GM23338 (cell line): ENCODE results near the gene MAPK8IP3. TPM values are rescaled to one million over a fixed set of nuclear protein-coding genes. Genes with fewer than 3 reads are reported as not detected.

Source experiments
- ATAC-seq: fragments of 200-7000 bp; cut with Tn5 transposase; 3 replicates; pipeline ENCODE4 v1.9.1; 2020
- DNase-seq: peaks from one replicate; pipeline ENCODE4 v3.0.0-alpha.2; 2015; ENCODE audit warnings: low spot score
- H2AFZ ChIP-seq: fragments of 200-600 bp; sonication (generic); 2 replicates; pipeline ENCODE4 v1.8.0; 2016; ENCODE audit warnings: antibody characterized with exemption, mild to moderate bottlenecking, moderate library complexity
- H3F3A ChIP-seq: fragments of 200-600 bp; sonication (generic); replicated peaks from 2 replicates; pipeline ENCODE4 v1.8.0; 2017; ENCODE audit warnings: antibody characterized with exemption, mixed run types, low read depth
- H3K27ac ChIP-seq: fragments of 200-600 bp; sonication (generic); 2 replicates; pipeline ENCODE4 v1.6.1; 2016; ENCODE audit warnings: low read depth
- H3K27me3 ChIP-seq: fragments of 200-600 bp; sonication (generic); 2 replicates; pipeline ENCODE4 v1.8.0; 2016; ENCODE audit warnings: mild to moderate bottlenecking, mixed run types, moderate library complexity; ENCODE audit not compliant: insufficient read depth
- H3K36me3 ChIP-seq: fragments of 200-600 bp; sonication (generic); 2 replicates; pipeline ENCODE4 v1.8.0; 2016; ENCODE audit warnings: mild to moderate bottlenecking; ENCODE audit not compliant: insufficient read depth
- H3K4me1 ChIP-seq: fragments of 200-600 bp; sonication (generic); 2 replicates; pipeline ENCODE4 v1.8.0; 2016; ENCODE audit warnings: mild to moderate bottlenecking, moderate library complexity; ENCODE audit not compliant: insufficient read depth
- H3K4me2 ChIP-seq: fragments of 200-600 bp; sonication (generic); 2 replicates; pipeline ENCODE4 v1.7.1; 2017; ENCODE audit warnings: mixed run types
- H3K4me3 ChIP-seq: fragments of 200-600 bp; sonication (generic); 2 replicates; pipeline ENCODE4 v1.6.1; 2016; ENCODE audit warnings: mixed run types
- H3K79me2 ChIP-seq: fragments of 200-600 bp; sonication (generic); replicated peaks from 2 replicates; pipeline ENCODE4 v1.8.0; 2017; ENCODE audit warnings: mild to moderate bottlenecking; ENCODE audit not compliant: insufficient read depth
- H3K9me2 ChIP-seq: fragments of 200-600 bp; sonication (generic); 2 replicates; pipeline ENCODE4 v1.8.0; 2017; ENCODE audit not compliant: insufficient read depth
- H4K20me1 ChIP-seq: fragments of 200-600 bp; sonication (generic); replicated peaks from 2 replicates; pipeline ENCODE4 v1.8.0; 2017; ENCODE audit warnings: mild to moderate bottlenecking; ENCODE audit not compliant: insufficient read depth
- H3K27ac Mint-ChIP-seq: 2 replicates; pipeline ENCODE4 v1.8.0; 2020; ENCODE audit warnings: inconsistent platforms, mild to moderate bottlenecking, moderate library complexity, mixed read lengths
- H3K27me3 Mint-ChIP-seq: 3 replicates; pipeline ENCODE4 v1.8.0; 2022; ENCODE audit warnings: low read depth, mild to moderate bottlenecking, moderate library complexity, mixed read lengths, inconsistent platforms; ENCODE audit not compliant: insufficient read depth, poor library complexity
- H3K36me3 Mint-ChIP-seq: 3 replicates; pipeline ENCODE4 v1.8.0; 2021; ENCODE audit warnings: low read depth, mild to moderate bottlenecking, inconsistent platforms, moderate library complexity, mixed read lengths
- H3K4me1 Mint-ChIP-seq: 3 replicates; pipeline ENCODE4 v1.8.0; 2020; ENCODE audit warnings: mild to moderate bottlenecking, inconsistent platforms, mixed read lengths
- H3K4me3 Mint-ChIP-seq: 3 replicates; pipeline ENCODE4 v1.8.0; 2021; ENCODE audit warnings: moderate library complexity, mild to moderate bottlenecking, inconsistent platforms, mixed read lengths
- H3K9me3 Mint-ChIP-seq: 3 replicates; pipeline ENCODE4 v1.8.0; 2020; ENCODE audit warnings: moderate library complexity, mild to moderate bottlenecking, inconsistent platforms, mixed read lengths
- CREB1 ChIP-seq: fragments of 250-450 bp; sonication (Bioruptor Pico); IDR thresholded peaks from 2 replicates; pipeline ENCODE4 v1.5.0; 2020; ENCODE audit warnings: low read depth, mild to moderate bottlenecking, moderate library complexity
- EZH2 ChIP-seq: fragments of 200-600 bp; sonication (generic); IDR thresholded peaks from one replicate; pipeline ENCODE4 v1.8.0; 2017; ENCODE audit warnings: antibody characterized with exemption, mild to moderate bottlenecking, low read depth; ENCODE audit not compliant: unreplicated experiment
- EZH2phosphoT487 ChIP-seq: fragments of 200-600 bp; sonication (generic); IDR thresholded peaks from one replicate; pipeline ENCODE4 v1.8.1; 2018; ENCODE audit warnings: antibody characterized with exemption; ENCODE audit not compliant: unreplicated experiment
- JUNB ChIP-seq: IDR thresholded peaks from one replicate; pipeline ENCODE4 v1.6.1; 2016; ENCODE audit warnings: antibody characterized with exemption; ENCODE audit not compliant: unreplicated experiment
- NANOG ChIP-seq: IDR thresholded peaks from 2 replicates; pipeline ENCODE4 v1.6.1; 2016; ENCODE audit warnings: antibody characterized with exemption, borderline replicate concordance
- POLR2AphosphoS5 ChIP-seq: IDR thresholded peaks from 2 replicates; pipeline ENCODE4 v1.6.1; 2016; ENCODE audit warnings: antibody characterized with exemption, low read depth
- STAT1 ChIP-seq: IDR thresholded peaks from one replicate; pipeline ENCODE4 v1.6.1; 2016; ENCODE audit warnings: antibody characterized with exemption; ENCODE audit not compliant: unreplicated experiment
- ZNF114 ChIP-seq: fragments of 250-450 bp; sonication (Bioruptor Pico); IDR thresholded peaks from 2 replicates; pipeline ENCODE4 v1.5.0; 2020; ENCODE audit warnings: mild to moderate bottlenecking, moderate library complexity
- ZNF331 ChIP-seq: fragments of 250-450 bp; sonication (Bioruptor Pico); IDR thresholded peaks from 2 replicates; pipeline ENCODE4 v1.5.0; 2020; ENCODE audit warnings: low read depth, mild to moderate bottlenecking, moderate library complexity
- polyA plus RNA-seq: library from polyadenylated mRNA; unstranded; fragments of >200 nt; fragmentation: Nextera tagmentation; extraction: Ambion mirVana; gene quantifications from 2 replicates; pipeline ENCODE4 v1.2.1, GENCODE V29; 2016
- total RNA-seq: library from RNA; depleted of rRNA; stranded (reverse); fragments of >200 nt; shearing (Covaris generic); gene quantifications from 2 replicates; pipeline ENCODE4 v1.2.3, GENCODE V29; 2014
- TF ChIP-seq, protein P1 (sequence below): IDR thresholded peaks from one replicate; pipeline ENCODE4 v1.6.1; 2018; ENCODE audit warnings: antibody characterized with exemption; ENCODE audit not compliant: unreplicated experiment
- TF ChIP-seq, protein P2 (sequence below): IDR thresholded peaks from 2 replicates; pipeline ENCODE4 v1.6.1; 2016; ENCODE audit warnings: antibody characterized with exemption
- TF ChIP-seq, protein P3 (sequence below): fragments of 250-450 bp; sonication (Bioruptor Pico); IDR thresholded peaks from 2 replicates; pipeline ENCODE4 v1.5.0; 2020; ENCODE audit warnings: mild to moderate bottlenecking, moderate library complexity
- TF ChIP-seq, protein P4 (sequence below), 2 experiments: fragments of 200-600 bp in 1 of 2; sonication (generic) in 1 of 2; conservative IDR thresholded peaks; 2 replicates each; pipeline versions ENCODE4 v1.5.1 to v1.6.1; 2016 to 2017; ENCODE audit warnings: antibody characterized with exemption in 2 of 2, low read depth in 2 of 2, mild to moderate bottlenecking in 2 of 2, moderate library complexity in 1 of 2

MAPK8IP3 gene
- total and polyA plus RNA-seq, 2 experiments from 2014 or later, result 11.3 to 58.4 TPM

DNA sequence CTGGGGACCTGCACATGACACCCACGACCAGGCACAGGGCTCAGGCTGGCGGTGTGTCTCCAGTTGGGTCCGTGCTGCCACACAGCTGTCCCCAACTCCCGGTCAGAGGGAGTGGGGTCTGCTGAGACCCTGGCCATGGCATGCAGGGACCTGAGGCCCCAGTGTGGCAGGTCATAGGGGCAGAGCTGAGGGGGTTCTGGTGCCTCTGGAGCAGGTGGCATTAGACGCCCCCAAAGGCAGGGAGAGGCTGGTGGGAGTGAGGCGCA is 81.0 kb downstream of the MAPK8IP3 start:
- no peak overlapping the region for H3K4me3 Mint-ChIP-seq
- peaks cover 15% of the 10 kb centered on the region for H3K27me3 Mint-ChIP-seq
- Histone ChIP-seq H3K4me1 (no peaks in the 10 kb centered on the region), H3K9me2 (no peaks in the 10 kb centered on the region), H4K20me1 (peaks cover 14% of the 10 kb centered on the region), H3K4me2 (no peak overlapping the region), H2AFZ (no peak overlapping the region), H3K79me2 (peaks cover 35% of the 10 kb centered on the region), H3K4me3 (no peak overlapping the region), H3K36me3 (no peaks in the 10 kb centered on the region), H3F3A (no peaks in the 10 kb centered on the region), H3K27me3 (no peaks in the 10 kb centered on the region), H3K27ac (no peak overlapping the region)
- no peak for TF ChIP-seq POLR2AphosphoS5
- TF ChIP-seq EZH2phosphoT487, result no peak
- TF ChIP-seq, protein P1, sequence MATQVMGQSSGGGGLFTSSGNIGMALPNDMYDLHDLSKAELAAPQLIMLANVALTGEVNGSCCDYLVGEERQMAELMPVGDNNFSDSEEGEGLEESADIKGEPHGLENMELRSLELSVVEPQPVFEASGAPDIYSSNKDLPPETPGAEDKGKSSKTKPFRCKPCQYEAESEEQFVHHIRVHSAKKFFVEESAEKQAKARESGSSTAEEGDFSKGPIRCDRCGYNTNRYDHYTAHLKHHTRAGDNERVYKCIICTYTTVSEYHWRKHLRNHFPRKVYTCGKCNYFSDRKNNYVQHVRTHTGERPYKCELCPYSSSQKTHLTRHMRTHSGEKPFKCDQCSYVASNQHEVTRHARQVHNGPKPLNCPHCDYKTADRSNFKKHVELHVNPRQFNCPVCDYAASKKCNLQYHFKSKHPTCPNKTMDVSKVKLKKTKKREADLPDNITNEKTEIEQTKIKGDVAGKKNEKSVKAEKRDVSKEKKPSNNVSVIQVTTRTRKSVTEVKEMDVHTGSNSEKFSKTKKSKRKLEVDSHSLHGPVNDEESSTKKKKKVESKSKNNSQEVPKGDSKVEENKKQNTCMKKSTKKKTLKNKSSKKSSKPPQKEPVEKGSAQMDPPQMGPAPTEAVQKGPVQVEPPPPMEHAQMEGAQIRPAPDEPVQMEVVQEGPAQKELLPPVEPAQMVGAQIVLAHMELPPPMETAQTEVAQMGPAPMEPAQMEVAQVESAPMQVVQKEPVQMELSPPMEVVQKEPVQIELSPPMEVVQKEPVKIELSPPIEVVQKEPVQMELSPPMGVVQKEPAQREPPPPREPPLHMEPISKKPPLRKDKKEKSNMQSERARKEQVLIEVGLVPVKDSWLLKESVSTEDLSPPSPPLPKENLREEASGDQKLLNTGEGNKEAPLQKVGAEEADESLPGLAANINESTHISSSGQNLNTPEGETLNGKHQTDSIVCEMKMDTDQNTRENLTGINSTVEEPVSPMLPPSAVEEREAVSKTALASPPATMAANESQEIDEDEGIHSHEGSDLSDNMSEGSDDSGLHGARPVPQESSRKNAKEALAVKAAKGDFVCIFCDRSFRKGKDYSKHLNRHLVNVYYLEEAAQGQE, result no peak
- TF ChIP-seq EZH2, result no peak
- TF ChIP-seq STAT1, result no peak
- TF ChIP-seq NANOG, result no peak
- TF ChIP-seq, protein P2, sequence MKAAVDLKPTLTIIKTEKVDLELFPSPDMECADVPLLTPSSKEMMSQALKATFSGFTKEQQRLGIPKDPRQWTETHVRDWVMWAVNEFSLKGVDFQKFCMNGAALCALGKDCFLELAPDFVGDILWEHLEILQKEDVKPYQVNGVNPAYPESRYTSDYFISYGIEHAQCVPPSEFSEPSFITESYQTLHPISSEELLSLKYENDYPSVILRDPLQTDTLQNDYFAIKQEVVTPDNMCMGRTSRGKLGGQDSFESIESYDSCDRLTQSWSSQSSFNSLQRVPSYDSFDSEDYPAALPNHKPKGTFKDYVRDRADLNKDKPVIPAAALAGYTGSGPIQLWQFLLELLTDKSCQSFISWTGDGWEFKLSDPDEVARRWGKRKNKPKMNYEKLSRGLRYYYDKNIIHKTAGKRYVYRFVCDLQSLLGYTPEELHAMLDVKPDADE, result no peak
- no peak for TF ChIP-seq ZNF114 (CRISPR knock-in tag)
- no peak for TF ChIP-seq CREB1
- TF ChIP-seq, protein P3, sequence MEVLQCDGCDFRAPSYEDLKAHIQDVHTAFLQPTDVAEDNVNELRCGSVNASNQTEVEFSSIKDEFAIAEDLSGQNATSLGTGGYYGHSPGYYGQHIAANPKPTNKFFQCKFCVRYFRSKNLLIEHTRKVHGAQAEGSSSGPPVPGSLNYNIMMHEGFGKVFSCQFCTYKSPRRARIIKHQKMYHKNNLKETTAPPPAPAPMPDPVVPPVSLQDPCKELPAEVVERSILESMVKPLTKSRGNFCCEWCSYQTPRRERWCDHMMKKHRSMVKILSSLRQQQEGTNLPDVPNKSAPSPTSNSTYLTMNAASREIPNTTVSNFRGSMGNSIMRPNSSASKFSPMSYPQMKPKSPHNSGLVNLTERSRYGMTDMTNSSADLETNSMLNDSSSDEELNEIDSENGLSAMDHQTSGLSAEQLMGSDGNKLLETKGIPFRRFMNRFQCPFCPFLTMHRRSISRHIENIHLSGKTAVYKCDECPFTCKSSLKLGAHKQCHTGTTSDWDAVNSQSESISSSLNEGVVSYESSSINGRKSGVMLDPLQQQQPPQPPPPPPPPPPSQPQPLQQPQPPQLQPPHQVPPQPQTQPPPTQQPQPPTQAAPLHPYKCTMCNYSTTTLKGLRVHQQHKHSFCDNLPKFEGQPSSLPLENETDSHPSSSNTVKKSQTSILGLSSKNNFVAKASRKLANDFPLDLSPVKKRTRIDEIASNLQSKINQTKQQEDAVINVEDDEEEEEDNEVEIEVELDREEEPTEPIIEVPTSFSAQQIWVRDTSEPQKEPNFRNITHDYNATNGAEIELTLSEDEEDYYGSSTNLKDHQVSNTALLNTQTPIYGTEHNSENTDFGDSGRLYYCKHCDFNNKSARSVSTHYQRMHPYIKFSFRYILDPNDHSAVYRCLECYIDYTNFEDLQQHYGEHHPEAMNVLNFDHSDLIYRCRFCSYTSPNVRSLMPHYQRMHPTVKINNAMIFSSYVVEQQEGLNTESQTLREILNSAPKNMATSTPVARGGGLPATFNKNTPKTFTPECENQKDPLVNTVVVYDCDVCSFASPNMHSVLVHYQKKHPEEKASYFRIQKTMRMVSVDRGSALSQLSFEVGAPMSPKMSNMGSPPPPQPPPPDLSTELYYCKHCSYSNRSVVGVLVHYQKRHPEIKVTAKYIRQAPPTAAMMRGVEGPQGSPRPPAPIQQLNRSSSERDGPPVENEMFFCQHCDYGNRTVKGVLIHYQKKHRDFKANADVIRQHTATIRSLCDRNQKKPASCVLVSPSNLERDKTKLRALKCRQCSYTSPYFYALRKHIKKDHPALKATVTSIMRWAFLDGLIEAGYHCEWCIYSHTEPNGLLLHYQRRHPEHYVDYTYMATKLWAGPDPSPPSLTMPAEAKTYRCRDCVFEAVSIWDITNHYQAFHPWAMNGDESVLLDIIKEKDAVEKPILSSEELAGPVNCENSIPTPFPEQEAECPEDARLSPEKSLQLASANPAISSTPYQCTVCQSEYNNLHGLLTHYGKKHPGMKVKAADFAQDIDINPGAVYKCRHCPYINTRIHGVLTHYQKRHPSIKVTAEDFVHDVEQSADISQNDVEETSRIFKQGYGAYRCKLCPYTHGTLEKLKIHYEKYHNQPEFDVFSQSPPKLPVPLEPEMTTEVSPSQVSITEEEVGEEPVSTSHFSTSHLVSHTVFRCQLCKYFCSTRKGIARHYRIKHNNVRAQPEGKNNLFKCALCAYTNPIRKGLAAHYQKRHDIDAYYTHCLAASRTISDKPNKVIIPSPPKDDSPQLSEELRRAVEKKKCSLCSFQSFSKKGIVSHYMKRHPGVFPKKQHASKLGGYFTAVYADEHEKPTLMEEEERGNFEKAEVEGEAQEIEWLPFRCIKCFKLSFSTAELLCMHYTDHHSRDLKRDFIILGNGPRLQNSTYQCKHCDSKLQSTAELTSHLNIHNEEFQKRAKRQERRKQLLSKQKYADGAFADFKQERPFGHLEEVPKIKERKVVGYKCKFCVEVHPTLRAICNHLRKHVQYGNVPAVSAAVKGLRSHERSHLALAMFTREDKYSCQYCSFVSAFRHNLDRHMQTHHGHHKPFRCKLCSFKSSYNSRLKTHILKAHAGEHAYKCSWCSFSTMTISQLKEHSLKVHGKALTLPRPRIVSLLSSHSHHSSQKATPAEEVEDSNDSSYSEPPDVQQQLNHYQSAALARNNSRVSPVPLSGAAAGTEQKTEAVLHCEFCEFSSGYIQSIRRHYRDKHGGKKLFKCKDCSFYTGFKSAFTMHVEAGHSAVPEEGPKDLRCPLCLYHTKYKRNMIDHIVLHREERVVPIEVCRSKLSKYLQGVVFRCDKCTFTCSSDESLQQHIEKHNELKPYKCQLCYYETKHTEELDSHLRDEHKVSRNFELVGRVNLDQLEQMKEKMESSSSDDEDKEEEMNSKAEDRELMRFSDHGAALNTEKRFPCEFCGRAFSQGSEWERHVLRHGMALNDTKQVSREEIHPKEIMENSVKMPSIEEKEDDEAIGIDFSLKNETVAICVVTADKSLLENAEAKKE, result no peak
- no peak for TF ChIP-seq JUNB
- TF ChIP-seq, protein P4, sequence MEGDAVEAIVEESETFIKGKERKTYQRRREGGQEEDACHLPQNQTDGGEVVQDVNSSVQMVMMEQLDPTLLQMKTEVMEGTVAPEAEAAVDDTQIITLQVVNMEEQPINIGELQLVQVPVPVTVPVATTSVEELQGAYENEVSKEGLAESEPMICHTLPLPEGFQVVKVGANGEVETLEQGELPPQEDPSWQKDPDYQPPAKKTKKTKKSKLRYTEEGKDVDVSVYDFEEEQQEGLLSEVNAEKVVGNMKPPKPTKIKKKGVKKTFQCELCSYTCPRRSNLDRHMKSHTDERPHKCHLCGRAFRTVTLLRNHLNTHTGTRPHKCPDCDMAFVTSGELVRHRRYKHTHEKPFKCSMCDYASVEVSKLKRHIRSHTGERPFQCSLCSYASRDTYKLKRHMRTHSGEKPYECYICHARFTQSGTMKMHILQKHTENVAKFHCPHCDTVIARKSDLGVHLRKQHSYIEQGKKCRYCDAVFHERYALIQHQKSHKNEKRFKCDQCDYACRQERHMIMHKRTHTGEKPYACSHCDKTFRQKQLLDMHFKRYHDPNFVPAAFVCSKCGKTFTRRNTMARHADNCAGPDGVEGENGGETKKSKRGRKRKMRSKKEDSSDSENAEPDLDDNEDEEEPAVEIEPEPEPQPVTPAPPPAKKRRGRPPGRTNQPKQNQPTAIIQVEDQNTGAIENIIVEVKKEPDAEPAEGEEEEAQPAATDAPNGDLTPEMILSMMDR (conservative IDR thresholded peaks at IDR 0.05; ENCODE audit: low read depth in 2 of 2), result no peak
- no peak for TF ChIP-seq ZNF331 (CRISPR knock-in tag)
- DNase-seq (no peak), ATAC-seq (no peak)
- no peak overlapping the region for H3K27ac Mint-ChIP-seq
- no peaks in the 10 kb centered on the region for H3K4me1 Mint-ChIP-seq
- peaks cover 2% of the 10 kb centered on the region; the same call in 1 of the 3 replicates for H3K9me3 Mint-ChIP-seq
- H3K36me3 Mint-ChIP-seq, result peaks cover 9% of the 10 kb centered on the region; the same call in 2 of the 3 replicates
